Epithelial cell of proximal tubule (primary cell): Measurements from ENCODE around the gene STC2. TPM values are rescaled to one million over a fixed set of nuclear protein-coding genes. Genes with fewer than 3 reads are reported as not detected.

Experiments used
- DNase-seq: peaks from one replicate; pipeline ENCODE4 v3.0.0-alpha.2; 2011; ENCODE audit warnings: low read depth
- H3K4me3 ChIP-seq: 2 replicates; pipeline ENCODE4 v1.5.1; 2011; ENCODE audit warnings: low read depth, mild to moderate bottlenecking, low read length
- CTCF ChIP-seq: conservative IDR thresholded peaks from 2 replicates; pipeline ENCODE4 v1.5.1; 2012; ENCODE audit warnings: low read depth, mild to moderate bottlenecking, low read length
- total RNA-seq: library from RNA; depleted of rRNA; stranded (reverse); fragments of >200 nt; gene quantifications from 2 replicates; pipeline ENCODE4 v1.2.3, GENCODE V29; 2015

The STC2 gene
- total RNA-seq, 1 donor from 2014 or later: 41.6 TPM

GRCh38 chr5:173317852-173318251 lies 10.4 kb downstream of the STC2 start:
- DNase-seq: no peak
- no peak overlapping the region for H3K4me3 ChIP-seq
- TF ChIP-seq CTCF: no peak

- H3K4me3 ChIP-seq: no peak overlapping the region
- no peak for TF ChIP-seq CTCF
- DNase-seq: no peak
These were observed 11.0 kb downstream of the STC2 start for GRCh38 chr5:173317091-173317730.

GRCh38 chr5:173316339-173317020 lies 11.7 kb downstream of the STC2 start:
- DNase-seq: no peak
- peak overlapping the region; percentile 27 for H3K4me3 ChIP-seq
- no peak for TF ChIP-seq CTCF

GRCh38 chr5:173315495-173316338 lies 12.5 kb downstream of the STC2 start:
- peak; percentile 84 for DNase-seq
- peak overlapping the region; percentile 27 for H3K4me3 ChIP-seq
- TF ChIP-seq CTCF: no peak

GRCh38 chr5:173314166-173314952 lies 13.9 kb downstream of the STC2 start:
- no peak for TF ChIP-seq CTCF
- H3K4me3 ChIP-seq: no peak overlapping the region
- no peak for DNase-seq

GRCh38 chr5:173313351-173313801 lies 14.8 kb downstream of the STC2 start:
- H3K4me3 ChIP-seq: no peak overlapping the region
- no peak for TF ChIP-seq CTCF
- no peak for DNase-seq
